ENCODE measurements around the gene CDC42EP5.
"Not testable (repeated sequence)": the region's sequence is repeated elsewhere in the genome, so short reads cannot be mapped to it uniquely, and the experiment has no call there.

Gene CDC42EP5, protein sequence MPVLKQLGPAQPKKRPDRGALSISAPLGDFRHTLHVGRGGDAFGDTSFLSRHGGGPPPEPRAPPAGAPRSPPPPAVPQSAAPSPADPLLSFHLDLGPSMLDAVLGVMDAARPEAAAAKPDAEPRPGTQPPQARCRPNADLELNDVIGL

DNA sequence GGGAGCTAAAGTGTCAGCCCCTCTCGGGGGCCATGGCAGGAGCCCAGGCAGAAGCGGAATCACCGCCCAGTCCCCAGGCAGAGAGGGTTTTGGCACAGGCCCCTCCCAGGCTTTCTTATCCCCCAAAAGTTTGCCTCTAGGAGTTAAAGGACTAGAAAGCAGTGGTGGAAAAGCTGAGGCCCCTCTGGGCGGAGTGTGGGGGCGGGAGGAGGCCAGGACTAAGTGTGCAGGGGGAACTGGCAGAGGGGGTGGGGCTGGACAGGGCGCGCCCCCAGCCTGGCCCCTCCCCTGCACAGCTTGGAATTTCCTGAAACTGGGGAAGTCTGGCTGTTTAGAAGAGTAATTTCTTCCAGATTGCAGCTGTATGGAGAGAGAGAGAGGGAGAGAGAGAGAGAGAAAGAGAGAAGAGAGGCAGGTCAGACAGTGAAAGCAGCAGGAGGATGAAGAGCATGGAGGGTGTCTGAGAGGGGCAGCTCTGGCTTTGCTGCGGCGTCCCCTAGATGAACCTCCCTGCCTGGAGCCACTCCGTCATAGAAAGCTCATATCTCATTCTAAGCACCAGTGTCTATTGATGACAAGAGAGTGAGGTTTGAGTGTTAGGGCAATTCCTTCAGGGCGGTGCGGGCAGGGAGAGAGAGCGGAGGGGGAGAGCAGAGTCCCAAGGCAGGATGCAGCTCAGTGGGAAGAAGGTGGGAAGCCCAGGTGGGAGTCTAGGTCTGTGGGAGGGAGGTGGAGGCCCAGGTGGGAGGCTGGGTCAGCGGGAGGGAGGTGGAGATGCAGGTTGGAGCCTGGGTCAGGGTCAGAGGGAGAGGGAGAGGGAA lies at the start of gene CDC42EP5:
Gene CDC42EP5, minus strand, starts transcription at position 226 of the 821 bp plus-strand sequence. CDS start 7,749 bp downstream, outside the sequence.
- DNase-seq (ENCODE audit: low read depth in 2 of 2): no peak

GRCh38 chr19:54521860-54522513 lies 48.9 kb upstream of the CDC42EP5 start:
- no peak for DNase-seq (ENCODE audit: low read depth in 2 of 2)

GRCh38 chr19:54521022-54521859 lies 48.1 kb upstream of the CDC42EP5 start:
- DNase-seq (ENCODE audit: low read depth in 2 of 2): no peak

- no peak for DNase-seq (ENCODE audit: low read depth in 2 of 2)
These were observed 45.7 kb upstream of the CDC42EP5 start for GRCh38 chr19:54518844-54519243.

- peak; percentile 15 to 54 for DNase-seq (ENCODE audit: low read depth in 2 of 2)
These were observed 44.4 kb upstream of the CDC42EP5 start for GRCh38 chr19:54517483-54517882.

- DNase-seq (ENCODE audit: low read depth in 2 of 2): no peak
These were observed 42.1 kb upstream of the CDC42EP5 start for GRCh38 chr19:54515156-54515555.

- DNase-seq (ENCODE audit: low read depth in 2 of 2): not testable (repeated sequence)
These were observed 36.3 kb upstream of the CDC42EP5 start for GRCh38 chr19:54509200-54509940.

GRCh38 chr19:54508487-54508886 lies 35.4 kb upstream of the CDC42EP5 start:
- DNase-seq (ENCODE audit: low read depth in 2 of 2): not testable (repeated sequence)

GRCh38 chr19:54507824-54508223 lies 34.7 kb upstream of the CDC42EP5 start:
- DNase-seq (ENCODE audit: low read depth in 2 of 2): no peak

- DNase-seq (ENCODE audit: low read depth in 2 of 2): not testable (repeated sequence)
These were observed 34.1 kb upstream of the CDC42EP5 start for GRCh38 chr19:54507038-54507717.

GRCh38 chr19:54506079-54506478 lies 33.0 kb upstream of the CDC42EP5 start:
- DNase-seq (ENCODE audit: low read depth in 2 of 2): no peak

DNA sequence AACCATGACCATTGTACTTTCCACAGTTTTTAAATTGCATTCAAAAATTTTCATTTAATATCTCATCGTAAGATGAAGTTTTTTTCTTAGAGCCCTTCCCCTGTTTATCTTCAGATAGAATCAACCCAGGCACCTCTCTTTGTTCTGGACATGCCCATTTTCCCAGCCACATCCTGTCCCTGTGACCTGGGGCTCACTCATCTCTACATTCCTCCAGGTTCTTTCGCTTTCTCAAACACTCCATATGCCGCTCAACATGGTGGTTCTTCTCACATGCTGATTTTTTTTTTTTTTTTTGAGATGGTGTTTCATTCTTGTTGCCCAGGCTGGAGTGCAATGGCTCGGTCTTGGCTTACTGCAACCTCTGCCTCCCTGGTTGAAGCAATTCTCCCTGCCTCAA lies 32.4 kb upstream of the CDC42EP5 start:
- not testable (repeated sequence) for DNase-seq (ENCODE audit: low read depth in 2 of 2)

DNA sequence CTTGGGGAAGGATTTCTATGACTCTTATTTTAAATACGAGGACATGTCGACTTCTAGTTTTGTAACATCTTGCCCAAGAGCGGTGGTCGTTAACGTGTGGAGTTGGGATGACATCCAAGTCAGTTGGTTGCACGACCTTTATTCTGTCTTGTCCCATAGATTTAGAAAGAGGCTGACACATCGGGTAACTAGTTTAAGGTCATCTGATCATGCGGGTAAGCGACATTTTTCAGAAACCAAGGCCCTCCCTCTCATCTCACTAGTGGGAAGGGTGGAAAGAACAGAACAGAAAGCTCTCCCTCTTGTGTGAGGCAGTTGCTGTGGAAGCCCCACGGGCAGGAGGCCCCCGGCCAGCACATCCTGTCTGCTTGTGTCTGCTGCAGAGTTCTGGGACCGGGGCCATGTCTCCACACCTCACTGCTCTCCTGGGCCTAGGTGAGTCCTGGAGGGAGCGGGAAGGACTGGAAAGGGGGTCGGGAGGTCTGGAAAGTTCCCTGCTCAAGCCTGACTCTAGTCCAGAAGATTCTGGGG lies 29.5 kb upstream of the CDC42EP5 start, which contains the start of gene LAIR2:
Gene LAIR2, plus strand, starts transcription at position 314 of the 531 bp plus-strand sequence. Its CDS starts 88 bp downstream, at position 402.
- no peak for DNase-seq (ENCODE audit: low read depth in 2 of 2)

GRCh38 chr19:54498451-54498772 lies 25.3 kb upstream of the CDC42EP5 start:
- DNase-seq (ENCODE audit: low read depth in 2 of 2): not testable (repeated sequence)

DNA sequence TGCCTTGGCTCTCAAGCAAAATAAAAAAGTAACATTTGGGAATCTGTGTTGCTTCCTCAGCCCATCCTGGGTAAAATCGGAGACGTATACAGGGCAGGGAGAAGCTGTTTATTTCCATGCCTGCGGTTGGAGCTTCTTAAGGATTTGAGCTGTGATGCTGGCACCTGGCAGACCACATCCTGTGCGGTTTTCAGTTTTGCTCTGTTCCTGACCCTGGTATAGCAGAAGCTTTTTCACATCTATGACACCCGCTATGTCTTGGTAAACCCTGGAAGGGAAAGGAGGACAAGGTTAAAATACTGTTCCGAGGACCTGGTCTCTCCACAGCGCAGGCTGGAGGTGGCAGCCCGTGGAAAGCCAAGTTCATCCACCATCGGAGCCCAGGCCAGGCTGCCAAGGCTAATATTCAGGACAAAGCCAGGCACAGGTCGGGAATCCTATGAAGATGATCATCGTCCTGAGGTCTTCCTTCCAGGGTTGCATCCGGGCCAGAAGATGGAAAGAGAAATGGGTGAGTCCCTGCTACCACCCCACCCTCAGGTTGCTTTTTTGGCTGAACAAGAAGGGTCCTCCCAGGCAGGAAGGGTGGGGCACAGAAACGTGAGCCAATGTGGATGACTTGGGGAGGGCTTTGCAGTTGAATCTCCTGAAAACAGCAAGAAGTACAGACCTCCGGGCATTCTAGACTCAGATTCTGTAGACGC lies 24.8 kb upstream of the CDC42EP5 start:
- DNase-seq (ENCODE audit: low read depth in 2 of 2): not testable (repeated sequence)

DNA sequence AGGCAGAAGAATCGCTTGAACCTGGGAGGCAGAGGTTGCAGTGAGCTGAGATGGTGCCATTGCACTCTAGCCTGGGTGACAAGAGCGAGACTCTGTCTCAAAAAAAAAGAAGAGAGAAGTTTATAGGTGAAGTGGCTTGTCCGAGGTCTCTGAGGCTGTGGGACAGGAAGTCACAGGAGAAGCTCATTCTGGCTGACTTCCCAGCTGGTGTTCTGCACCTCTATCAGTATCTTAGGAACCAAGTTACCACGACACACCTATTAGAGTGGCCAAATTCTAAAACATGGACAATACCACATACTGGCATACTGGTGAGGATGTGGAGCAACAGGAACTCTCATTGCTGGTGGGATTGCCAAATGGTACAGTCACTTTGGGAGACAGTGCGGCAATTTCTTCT lies 22.2 kb upstream of the CDC42EP5 start:
- not testable (repeated sequence) for DNase-seq (ENCODE audit: low read depth in 2 of 2)

- no peak for DNase-seq (ENCODE audit: low read depth in 2 of 2)
These were observed 21.0 kb upstream of the CDC42EP5 start for GRCh38 chr19:54493967-54494585.

- DNase-seq (ENCODE audit: low read depth in 2 of 2): not testable (repeated sequence)
These were observed 20.0 kb upstream of the CDC42EP5 start for GRCh38 chr19:54493056-54493455.

GRCh38 chr19:54492568-54492967 lies 19.5 kb upstream of the CDC42EP5 start:
- no peak for DNase-seq (ENCODE audit: low read depth in 2 of 2)
